GM19025 (cell line): Measurements from ENCODE around the gene CHRND.

Experiments used
- ATAC-seq: cut with Tn5 transposase; IDR thresholded peaks from one replicate; pipeline ENCODE4 v1.9.1; 2021; ENCODE audit warnings: mild to moderate bottlenecking, low read depth, moderate library complexity; ENCODE audit not compliant: unreplicated experiment

Gene CHRND

DNA sequence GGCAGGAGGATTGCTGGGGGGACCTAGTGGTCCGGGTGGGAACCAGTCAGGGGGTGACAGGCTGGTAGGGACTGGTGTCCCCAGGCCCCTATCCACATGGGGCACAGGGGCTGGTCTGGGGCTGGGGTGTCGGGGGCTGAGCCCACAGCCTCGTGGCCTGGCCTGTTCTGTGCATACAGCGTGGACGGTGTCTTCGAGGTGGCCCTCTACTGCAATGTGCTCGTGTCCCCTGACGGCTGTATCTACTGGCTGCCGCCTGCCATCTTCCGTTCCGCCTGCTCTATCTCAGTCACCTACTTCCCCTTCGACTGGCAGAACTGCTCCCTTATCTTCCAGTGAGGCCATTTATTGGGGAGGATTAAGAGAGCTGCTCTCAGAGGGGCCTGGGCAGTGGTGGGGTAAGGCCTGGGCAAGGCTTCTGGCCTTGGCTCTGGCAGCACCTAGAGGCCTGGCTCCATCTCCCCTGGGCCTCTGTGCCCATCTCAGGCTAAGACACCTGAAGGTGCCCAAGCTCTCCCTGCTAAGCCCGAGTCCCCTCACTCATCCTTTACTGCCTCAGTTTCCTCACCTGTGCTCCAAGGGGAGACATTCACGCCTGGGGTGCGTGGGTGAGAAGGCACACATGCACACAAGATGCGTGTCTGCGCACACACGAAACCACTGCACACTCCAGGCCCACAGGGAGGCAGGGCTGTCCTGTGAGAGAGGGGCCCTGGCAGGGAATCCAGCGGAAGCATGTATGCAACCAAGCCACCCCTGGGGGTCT, 15.4 kb downstream of the CHRND start:
- ATAC-seq: no peak

DNA sequence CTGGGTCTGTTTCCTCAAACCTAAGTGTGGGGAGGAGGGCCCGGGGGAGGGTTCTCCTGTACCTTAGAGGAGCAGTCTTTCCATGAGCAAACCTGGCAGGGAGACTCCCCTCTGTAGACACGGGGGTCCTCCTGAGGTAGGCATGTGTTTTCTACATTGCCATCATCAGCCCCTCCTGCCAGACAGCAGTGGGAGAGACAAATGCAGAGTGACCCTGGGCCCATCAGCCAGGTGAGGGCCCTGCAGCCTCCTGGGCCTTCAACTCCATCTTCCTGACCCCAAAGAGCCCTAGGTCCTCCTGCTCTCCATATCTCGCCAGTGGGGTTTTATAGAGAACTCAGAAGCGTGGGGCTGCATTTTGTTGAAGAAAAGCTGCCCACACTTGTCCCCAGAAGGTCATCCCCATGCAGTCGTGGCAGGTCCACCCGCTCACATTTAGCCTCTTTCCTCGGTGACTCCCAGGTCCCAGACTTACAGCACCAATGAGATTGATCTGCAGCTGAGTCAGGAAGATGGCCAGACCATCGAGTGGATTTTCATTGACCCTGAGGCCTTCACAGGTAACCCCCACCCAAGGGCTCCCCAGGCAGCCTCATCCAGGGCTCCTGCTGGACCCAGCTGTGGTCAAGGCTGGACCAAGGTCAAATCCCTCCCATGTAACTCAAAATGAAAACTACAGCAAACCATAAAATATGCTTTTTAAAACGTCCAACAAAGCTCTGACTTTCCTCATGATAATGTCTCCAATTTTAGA, 16.2 kb downstream of the CHRND start:
- no peak for ATAC-seq

DNA sequence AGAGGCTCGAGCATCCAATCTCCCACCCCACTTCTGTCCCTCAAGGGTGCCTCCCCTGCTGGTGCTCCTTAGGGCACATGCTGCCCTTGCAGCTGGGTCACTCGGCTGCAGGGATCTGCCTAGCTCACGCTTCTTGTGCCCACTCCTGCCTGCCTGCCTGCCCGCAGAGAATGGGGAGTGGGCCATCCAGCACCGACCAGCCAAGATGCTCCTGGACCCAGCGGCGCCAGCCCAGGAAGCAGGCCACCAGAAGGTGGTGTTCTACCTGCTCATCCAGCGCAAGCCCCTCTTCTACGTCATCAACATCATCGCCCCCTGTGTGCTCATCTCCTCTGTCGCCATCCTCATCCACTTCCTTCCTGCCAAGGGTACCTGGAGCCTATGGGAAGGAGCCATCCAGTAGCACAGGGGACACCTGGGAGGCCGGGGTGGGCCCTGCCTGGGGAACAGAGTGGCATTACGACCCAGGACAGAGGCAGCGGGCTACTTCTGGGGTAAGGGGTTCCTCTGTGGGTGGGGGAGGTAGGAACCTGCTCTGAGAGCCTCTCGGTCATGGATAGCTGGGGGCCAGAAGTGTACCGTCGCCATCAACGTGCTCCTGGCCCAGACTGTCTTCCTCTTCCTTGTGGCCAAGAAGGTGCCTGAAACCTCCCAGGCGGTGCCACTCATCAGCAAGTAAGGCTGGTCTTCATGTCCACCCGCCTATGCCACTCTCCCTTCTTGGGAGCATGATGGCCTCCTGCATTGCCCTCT, 16.9 kb downstream of the CHRND start:
- no peak for ATAC-seq

DNA sequence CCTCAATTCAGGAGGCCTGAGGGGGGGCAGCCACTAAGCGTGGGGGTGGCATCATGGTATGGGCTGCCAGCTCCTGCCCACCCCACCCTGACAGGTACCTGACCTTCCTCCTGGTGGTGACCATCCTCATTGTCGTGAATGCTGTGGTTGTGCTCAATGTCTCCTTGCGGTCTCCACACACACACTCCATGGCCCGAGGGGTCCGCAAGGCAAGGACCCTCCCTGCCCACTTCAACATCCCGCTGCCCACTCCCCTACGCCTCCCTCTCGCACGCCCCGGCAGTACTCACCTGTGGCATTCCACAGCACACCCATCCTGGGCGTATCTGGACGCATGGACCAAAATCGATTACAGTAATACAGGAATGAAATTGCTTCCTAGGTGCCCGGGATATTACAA, 17.5 kb downstream of the CHRND start:
- no peak for ATAC-seq

DNA sequence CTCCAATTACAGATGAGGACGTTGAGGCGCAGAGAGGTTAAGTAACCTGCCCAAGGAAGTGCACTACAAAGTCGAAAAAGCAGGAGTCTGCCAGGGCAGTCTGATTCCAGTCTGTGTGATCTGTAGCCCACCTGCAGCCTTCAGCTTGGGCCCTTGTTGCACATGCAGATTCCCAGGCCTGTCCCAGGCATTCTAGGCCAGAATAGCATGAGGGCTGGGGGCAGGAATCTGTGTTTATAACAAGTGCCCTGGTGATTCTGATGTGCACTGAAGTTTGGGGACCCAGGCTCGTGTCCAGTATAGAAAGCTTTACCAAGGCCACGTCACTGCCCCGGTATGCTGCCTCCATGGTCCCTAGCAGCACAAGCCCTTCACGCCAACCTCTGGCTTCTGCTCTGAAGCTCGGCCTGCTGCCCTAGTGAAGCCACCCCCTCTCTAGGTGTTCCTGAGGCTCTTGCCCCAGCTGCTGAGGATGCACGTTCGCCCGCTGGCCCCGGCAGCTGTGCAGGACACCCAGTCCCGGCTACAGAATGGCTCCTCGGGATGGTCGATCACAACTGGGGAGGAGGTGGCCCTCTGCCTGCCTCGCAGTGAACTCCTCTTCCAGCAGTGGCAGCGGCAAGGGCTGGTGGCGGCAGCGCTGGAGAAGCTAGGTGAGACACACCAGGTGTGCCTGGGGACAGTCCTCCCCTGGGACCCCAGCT, 18.1 kb downstream of the CHRND start:
- ATAC-seq: no peak

DNA sequence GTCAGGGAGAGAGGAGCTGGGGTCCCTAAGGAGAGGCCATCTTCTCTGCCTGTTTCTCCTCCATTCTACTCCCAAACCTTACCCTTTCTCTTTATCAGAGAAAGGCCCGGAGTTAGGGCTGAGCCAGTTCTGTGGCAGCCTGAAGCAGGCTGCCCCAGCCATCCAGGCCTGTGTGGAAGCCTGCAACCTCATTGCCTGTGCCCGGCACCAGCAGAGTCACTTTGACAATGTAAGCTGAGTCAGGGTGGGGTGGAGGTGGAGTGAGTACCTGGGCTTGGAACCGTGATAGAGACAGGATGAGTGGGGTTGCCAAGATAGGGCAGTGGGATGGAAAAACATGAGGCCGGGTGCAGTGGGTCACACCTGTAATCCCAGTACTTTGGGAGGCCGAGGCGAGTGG, 18.7 kb downstream of the CHRND start:
- no peak for ATAC-seq

DNA sequence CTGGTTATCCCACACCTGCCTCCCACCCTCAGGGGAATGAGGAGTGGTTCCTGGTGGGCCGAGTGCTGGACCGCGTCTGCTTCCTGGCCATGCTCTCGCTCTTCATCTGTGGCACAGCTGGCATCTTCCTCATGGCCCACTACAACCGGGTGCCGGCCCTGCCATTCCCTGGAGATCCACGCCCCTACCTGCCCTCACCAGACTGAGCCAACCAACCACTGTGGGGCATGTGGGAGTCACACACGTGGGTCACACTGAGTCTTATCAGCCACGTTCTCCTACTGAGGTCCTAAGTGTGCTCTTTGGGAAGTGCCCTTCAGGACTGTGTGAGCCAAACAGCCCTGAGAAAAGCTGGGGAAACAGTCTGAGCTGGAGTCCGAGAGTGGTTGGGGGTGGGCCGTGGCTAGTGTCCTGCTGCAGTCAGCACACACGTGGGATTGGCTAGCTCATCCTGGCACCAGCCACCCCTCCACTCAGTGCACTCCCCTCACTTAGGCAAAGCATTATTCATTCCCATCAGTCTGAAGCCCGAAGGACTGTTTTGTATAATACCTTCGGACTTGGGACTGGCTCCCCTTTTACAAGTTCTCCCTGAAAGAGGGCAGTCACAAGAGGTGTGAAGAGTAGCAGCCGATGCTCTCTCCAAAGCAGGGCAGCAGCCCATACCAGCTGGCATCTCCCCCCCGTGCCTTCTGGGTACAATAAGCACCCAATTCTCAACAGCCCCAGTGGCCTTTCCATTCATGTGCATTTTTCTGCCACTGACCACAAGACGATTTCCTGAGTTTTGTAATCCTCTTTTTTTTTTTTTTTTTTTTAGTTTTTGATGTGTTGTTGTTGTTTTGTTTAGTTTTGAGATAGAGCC, 19.8 kb downstream of the CHRND start:
- no peak for ATAC-seq

DNA sequence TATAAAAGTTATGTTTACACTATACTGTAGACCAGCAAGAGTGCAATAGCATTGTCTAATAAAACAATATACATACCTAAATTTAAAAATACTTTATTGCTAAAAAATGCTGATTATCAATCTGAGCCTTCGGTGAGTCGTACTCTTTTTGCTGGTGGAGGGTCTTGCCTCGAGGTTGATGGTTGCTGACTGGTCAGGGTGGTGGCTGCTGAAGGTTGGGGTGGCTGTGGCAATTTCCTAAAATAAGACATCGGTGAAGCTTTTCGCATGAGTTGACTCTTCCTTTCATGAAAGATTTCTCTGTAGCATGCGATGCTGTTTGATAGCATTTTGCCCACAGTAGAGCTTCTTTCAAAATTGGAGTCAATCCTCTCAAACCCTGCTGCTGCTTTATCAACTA, 22.0 kb downstream of the CHRND start:
- no peak for ATAC-seq

DNA sequence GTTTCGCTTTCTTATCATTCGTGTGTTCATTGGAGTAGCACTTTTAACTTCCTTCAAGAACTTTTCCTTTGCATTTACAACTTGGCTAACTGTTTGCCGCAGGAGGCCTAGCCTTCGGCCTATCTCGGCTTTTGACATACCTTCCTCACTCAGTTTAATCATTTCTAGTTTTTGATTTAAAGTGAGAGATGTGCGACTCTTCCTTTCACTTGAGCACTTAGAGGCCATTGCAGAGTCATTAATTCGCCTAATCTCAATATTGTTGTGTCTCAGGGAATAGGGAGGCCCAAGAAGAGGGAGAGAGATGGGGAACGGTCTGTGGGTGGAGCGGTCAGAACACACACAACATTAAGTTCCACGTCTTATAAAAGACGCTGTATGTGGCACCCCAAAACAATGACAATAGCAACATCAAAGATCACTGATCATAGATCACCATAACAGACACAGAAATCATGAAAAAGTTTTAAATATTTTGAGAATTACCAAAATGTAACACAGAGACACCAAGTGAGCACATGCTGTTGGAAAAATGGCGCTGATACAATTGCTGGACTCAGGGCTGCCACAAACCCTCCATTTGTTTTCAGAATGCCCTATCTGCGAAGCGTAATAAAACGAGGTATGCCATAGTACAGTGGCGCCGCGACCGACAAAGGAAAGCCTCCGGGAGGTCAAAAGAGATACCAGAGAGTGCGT, 23.8 kb downstream of the CHRND start:
- peak; percentile 31 for ATAC-seq

DNA sequence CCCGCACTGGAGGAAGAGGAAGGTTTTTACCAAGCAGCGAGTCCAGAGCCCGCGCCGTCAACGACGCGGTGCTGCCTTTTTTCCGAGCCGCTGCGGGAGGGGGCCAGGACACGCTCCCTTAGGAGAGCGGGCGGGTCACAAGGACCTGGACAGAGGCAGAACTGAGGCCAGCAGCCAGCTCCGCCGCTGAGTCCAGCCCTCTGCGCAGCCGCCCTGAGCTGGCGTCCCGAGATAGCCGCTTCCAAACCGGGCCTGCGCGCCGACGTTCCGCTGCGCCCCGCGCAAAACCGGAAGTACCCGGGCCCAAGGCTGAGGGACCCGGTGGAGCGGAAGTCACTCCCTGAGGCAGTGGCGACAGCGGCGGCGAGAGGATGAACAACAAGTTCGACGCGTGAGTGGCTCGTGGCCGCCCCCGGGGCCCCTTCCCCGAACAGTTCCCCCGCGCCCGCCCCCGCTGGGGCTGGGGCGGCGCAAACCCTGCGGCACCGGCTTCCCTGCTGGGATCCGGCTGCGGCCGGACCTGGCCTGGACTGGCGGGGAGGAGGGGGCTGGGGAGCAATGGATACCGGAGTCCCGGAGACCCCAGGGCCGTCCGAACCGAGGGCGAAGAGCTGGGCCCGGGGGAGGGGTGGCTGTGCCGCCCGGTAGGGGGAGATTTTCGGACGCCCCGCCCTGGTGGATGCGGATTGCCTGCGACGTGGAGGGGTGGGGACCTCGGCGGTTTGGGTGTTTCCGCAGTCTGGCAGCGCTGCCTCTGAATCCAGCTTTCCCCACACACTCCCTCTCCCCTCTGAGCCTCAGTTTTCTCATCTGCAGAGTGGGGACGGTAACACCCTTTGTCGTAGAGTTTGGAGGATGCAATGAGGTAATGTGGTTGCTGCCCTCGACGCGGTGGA, 24.6 kb downstream of the CHRND start, which contains the start of the genes EIF4E2 and TIGD1:
Gene EIF4E2 (plus strand): TSS at position 336 of the 896 bp plus-strand sequence. CDS start 36 bp downstream, at position 372.
Gene TIGD1 (minus strand): TSS at position 204 of the 896 bp plus-strand sequence. CDS start 675 bp downstream, outside the sequence.
- ATAC-seq: peak; percentile 93

DNA sequence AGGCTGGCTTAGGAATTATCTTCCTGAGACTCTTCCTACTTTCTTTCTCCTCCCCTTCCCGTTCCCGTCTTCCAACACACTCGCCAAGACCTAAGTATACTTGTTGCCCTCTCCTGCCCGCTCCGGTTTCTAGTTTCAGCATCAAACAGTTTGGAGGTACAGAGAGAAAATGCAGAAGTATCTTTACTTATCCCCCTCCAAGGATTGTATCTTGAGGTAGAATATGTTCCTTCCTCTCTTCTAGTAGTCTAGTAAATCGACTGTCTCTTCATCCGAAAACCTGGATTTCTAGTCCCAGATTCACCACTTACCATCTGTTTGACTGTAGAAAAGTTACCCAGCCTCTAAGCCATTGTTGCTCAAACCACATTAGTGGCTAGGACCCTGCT, 25.3 kb downstream of the CHRND start:
- no peak for ATAC-seq

DNA sequence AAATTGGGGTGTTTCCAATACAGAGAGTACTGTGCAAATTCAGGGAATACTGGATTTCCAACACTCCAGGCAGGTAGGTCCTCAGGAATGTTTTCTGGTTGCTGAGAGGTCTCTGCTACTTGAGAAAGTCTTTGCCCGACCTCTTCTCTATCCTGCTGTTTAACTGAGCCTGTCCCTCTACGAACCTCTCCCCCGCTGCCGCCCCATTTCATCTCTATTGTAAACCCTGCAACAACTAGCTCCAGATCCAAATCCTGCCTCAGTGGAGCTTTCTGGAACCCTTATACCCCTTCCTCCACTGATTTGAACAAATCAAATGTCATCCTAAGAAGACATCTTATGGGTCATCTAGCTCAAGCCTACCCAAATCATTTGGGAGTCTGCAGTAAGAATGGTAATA, 25.8 kb downstream of the CHRND start:
- ATAC-seq: no peak

DNA sequence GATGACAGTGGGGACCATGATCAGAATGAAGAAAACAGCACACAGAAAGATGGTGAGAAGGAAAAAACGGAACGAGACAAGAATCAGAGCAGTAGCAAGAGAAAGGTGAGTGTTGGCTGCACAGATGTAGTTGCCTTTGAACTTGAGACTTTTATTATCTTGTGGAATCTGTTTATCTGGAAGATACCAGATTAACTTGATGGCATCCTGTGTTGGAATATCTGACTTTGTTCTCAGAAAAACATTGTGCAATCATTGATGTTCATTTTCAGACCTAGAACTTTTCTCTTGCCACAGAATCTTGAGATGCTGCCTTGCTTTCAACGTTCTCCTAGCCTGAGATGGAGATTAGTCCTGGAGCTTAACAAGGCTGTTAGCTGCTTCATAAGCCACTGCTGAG, 30.5 kb downstream of the CHRND start:
- ATAC-seq: no peak

DNA sequence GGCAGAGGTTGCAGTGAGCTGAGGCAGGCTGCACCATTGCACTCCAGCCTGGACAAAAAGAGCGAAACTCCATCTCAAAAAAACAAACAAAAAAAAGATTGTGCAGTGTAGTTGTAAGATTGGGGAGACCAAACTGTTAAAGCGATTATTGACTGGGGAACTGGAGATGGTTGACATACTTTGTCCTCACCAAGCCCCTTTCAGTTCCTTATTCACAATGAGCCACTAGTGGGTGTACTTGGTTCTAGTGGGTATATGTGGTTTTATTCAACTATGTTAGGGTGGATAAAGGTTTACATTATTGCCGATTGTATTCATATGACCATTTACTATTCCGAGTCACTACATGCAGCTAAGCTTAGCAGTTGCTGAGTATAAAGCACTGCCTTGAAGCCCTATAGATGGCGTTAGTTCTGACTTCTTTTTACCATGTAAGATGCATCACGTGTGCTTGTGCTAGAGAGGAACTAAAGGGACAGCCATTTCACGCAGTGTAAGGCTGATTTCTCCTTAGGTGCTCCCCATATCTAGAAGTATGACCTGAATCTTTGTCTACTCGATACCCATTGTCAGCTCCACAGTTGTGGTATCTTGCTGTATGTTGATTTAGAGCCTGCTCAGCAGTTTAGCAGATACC, 36.7 kb downstream of the CHRND start:
- no peak for ATAC-seq

DNA sequence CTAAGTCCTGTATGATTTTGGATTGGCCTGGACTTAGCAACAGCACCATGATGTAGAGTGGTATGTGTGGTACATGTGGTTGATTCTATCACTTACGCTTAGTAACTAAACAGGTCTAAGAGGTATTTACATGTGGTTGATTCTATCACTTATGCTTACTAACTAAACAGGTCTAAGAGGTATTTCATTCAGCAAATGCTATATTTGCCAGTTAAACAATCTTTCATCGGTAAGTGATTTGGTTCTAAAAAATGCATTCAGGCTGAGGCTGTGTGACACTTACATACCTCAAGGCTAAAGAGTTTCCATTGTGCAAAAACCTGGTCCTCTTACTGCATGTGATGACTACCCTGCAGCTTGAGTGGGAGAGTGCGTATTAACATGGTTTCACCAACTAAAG, 37.6 kb downstream of the CHRND start:
- ATAC-seq: no peak

DNA sequence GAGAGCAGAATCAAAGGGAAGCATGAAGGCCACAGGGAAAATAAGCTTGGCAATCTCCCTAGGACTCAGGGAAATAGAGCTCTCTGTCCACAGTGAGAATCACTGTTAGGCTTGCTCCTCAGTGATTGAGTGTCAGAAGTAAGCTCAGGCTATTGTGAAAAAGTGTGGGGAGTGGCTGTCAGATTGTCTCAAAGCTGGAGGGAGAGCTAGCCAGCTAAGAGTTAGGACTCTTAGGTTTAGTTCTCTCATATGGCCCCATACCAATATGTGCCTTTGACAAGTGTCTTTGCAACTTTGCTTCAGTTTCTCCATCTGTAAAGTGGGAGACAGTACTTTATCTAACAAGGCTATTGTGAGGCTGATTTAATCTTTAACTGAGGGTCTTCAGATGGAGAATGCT, 41.8 kb downstream of the CHRND start:
- no peak for ATAC-seq

DNA sequence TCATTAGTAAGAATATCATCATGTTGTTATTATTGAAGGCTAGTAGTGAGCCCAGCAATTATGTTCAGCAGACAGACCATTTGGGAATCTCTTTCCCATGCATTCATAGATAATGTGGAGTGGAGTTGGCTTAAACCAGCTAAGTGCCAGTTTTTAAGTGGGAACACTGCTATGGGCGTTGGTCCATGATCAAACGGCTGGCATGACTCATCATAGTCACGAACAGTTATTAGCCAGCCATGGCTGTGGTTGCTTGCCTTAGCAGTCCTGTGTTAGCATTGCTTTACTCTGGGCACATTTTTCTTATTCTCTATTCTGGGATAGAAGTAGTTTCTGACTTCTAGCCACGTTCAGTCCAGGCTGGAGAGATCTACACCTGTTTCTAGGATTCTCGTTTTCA, 42.2 kb downstream of the CHRND start:
- no peak for ATAC-seq

DNA sequence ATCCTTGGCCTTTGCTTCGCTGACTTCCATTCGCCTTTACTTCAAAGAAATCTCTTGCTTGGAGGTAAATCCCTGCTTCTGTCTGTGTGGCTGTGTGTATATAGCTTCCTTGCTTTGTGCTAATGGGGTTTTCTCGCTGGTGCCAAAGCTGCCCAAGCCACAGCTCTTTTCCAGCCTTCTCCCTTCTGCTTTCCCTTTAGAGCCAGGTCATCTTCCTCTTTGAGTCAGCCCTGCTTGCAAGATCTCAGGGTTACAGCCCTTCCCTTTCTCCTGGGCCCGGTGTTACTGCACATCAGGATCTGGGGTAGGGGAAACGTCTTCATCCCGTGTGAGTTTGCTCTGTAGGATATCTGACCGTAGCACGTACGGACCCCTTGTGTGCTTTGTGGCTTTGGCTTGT, 43.6 kb downstream of the CHRND start:
- ATAC-seq: no peak
